Glutamatergic neuron (in vitro differentiated cells): ENCODE data around the gene EYA4. TPM values are rescaled to one million over a fixed set of nuclear protein-coding genes. Genes with fewer than 3 reads are reported as not detected.

Experiments
- DNase-seq: peaks from one replicate; pipeline ENCODE4 v3.0.0; 2022
- H3K27ac Mint-ChIP-seq: one replicate; pipeline ENCODE4 v1.8.0; 2020; ENCODE audit warnings: mild to moderate bottlenecking, mixed read lengths, inconsistent platforms; ENCODE audit not compliant: unreplicated experiment
- H3K27me3 Mint-ChIP-seq: one replicate; pipeline ENCODE4 v1.8.0; 2020; ENCODE audit warnings: mild to moderate bottlenecking, moderate library complexity, mixed read lengths, inconsistent platforms; ENCODE audit not compliant: unreplicated experiment
- H3K36me3 Mint-ChIP-seq: one replicate; pipeline ENCODE4 v1.8.0; 2020; ENCODE audit warnings: mild to moderate bottlenecking, mixed read lengths, inconsistent platforms; ENCODE audit not compliant: unreplicated experiment
- H3K4me1 Mint-ChIP-seq: one replicate; pipeline ENCODE4 v1.8.0; 2020; ENCODE audit warnings: mild to moderate bottlenecking, low read depth, mixed read lengths, inconsistent platforms; ENCODE audit not compliant: unreplicated experiment
- H3K4me3 Mint-ChIP-seq: one replicate; pipeline ENCODE4 v1.8.0; 2020; ENCODE audit warnings: mild to moderate bottlenecking, mixed read lengths, inconsistent platforms; ENCODE audit not compliant: unreplicated experiment
- H3K9me3 Mint-ChIP-seq: one replicate; pipeline ENCODE4 v1.8.0; 2020; ENCODE audit warnings: mild to moderate bottlenecking, moderate library complexity, mixed read lengths, inconsistent platforms; ENCODE audit not compliant: unreplicated experiment
- CTCF ChIP-seq: fragments of 200-600 bp; sonication (generic); IDR thresholded peaks from one replicate; pipeline ENCODE4 v1.5.0; 2021; ENCODE audit not compliant: partially characterized antibody, unreplicated experiment
- total RNA-seq: library from RNA; stranded (reverse); fragmentation: NEBNext Ultra II Directional; extraction: Animal tissue kit (Norgen Biotek cat#: 25700); gene quantifications from one replicate; pipeline ENCODE4 v1.2.1, GENCODE V29; 2021; ENCODE audit not compliant: unreplicated experiment

Gene EYA4
- total RNA-seq, 1 donor from 2014 or later, result not detected

GRCh38 chr6:133254552-133255228 is 13.5 kb downstream of the EYA4 start:
- H3K27ac Mint-ChIP-seq, result no peak overlapping the region
- H3K4me1 Mint-ChIP-seq, result no peaks in the 10 kb centered on the region
- no peaks in the 10 kb centered on the region for H3K27me3 Mint-ChIP-seq

GRCh38 chr6:133257545-133258105 is 16.5 kb downstream of the EYA4 start:
- Mint-ChIP-seq H3K27me3 (no peaks in the 10 kb centered on the region), H3K4me3 (no peak overlapping the region)

More at GRCh38 chr6:133254552-133255228, 13.5 kb downstream of the EYA4 start:
- H3K9me3 Mint-ChIP-seq, result no peaks in the 10 kb centered on the region
- no peak overlapping the region for H3K4me3 Mint-ChIP-seq
- no peaks in the 10 kb centered on the region for H3K36me3 Mint-ChIP-seq
- no peak for TF ChIP-seq CTCF
- no peak for DNase-seq

GRCh38 chr6:133259561-133259960 is 18.4 kb downstream of the EYA4 start:
- Mint-ChIP-seq H3K9me3 (no peaks in the 10 kb centered on the region), H3K4me3 (no peak overlapping the region), H3K27me3 (no peaks in the 10 kb centered on the region), H3K4me1 (no peaks in the 10 kb centered on the region), H3K36me3 (no peaks in the 10 kb centered on the region), H3K27ac (no peak overlapping the region)
- DNase-seq, result no peak
- TF ChIP-seq CTCF, result no peak

More at GRCh38 chr6:133257545-133258105, 16.5 kb downstream of the EYA4 start:
- Mint-ChIP-seq H3K4me1 (no peaks in the 10 kb centered on the region), H3K27ac (no peak overlapping the region), H3K9me3 (no peaks in the 10 kb centered on the region), H3K36me3 (no peaks in the 10 kb centered on the region)
- TF ChIP-seq CTCF, result no peak
- DNase-seq, result no peak

GRCh38 chr6:133262804-133263203 is 21.6 kb downstream of the EYA4 start:
- Mint-ChIP-seq H3K4me3 (no peak overlapping the region), H3K9me3 (no peaks in the 10 kb centered on the region), H3K36me3 (no peaks in the 10 kb centered on the region), H3K27me3 (no peaks in the 10 kb centered on the region), H3K4me1 (no peaks in the 10 kb centered on the region), H3K27ac (no peak overlapping the region)
- DNase-seq, result no peak
- TF ChIP-seq CTCF, result no peak

GRCh38 chr6:133265066-133265465 is 23.9 kb downstream of the EYA4 start:
- H3K9me3 Mint-ChIP-seq, result no peaks in the 10 kb centered on the region
- no peaks in the 10 kb centered on the region for H3K27me3 Mint-ChIP-seq
- no peak for TF ChIP-seq CTCF
- H3K36me3 Mint-ChIP-seq, result no peaks in the 10 kb centered on the region
- no peak for DNase-seq
- no peak overlapping the region for H3K4me3 Mint-ChIP-seq
- no peak overlapping the region for H3K27ac Mint-ChIP-seq
- H3K4me1 Mint-ChIP-seq, result no peaks in the 10 kb centered on the region
